ENCODE measurements around the gene MKLN1.

GRCh38 chr7:131513245-131514061, 185.8 kb downstream of the MKLN1 start:
- TF ChIP-seq POLR2A (IDR thresholded peaks at IDR 0.05), result no peak
- TF ChIP-seq, protein P1, sequence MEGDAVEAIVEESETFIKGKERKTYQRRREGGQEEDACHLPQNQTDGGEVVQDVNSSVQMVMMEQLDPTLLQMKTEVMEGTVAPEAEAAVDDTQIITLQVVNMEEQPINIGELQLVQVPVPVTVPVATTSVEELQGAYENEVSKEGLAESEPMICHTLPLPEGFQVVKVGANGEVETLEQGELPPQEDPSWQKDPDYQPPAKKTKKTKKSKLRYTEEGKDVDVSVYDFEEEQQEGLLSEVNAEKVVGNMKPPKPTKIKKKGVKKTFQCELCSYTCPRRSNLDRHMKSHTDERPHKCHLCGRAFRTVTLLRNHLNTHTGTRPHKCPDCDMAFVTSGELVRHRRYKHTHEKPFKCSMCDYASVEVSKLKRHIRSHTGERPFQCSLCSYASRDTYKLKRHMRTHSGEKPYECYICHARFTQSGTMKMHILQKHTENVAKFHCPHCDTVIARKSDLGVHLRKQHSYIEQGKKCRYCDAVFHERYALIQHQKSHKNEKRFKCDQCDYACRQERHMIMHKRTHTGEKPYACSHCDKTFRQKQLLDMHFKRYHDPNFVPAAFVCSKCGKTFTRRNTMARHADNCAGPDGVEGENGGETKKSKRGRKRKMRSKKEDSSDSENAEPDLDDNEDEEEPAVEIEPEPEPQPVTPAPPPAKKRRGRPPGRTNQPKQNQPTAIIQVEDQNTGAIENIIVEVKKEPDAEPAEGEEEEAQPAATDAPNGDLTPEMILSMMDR (IDR thresholded peaks at IDR 0.05), result peak; percentile 78 to 92 (median 85)
- peak; percentile 20 to 77 (median 66) for TF ChIP-seq POLR2AphosphoS5 (IDR thresholded peaks at IDR 0.05)
- no peak for TF ChIP-seq EP300 (IDR thresholded peaks at IDR 0.05)
